Measurements from ENCODE around the gene STN1.

Gene STN1

DNA sequence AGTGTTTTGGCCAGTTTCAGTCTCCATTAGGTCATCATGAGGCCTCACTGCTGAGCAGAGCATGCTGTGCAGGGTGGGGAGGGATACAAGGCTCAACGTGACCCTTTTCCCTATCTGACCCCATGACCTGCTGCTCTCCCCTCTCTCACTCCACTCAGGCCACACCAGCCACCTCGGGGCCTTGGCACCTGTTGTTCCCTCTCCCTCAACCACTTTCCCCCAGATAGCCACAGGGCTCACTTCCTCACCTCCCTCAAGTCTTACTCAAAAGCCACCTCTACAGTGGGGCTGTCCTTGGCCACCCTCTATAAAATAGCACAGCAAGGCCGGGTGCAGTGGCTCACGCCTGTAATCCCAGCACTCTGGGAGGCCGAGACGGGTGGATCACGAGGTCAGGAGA, 76.5 kb downstream of the STN1 start:
- H3K36me3 Mint-ChIP-seq (ENCODE audit: low read depth): no peaks in the 10 kb centered on the region
- H3K9me3 Mint-ChIP-seq: no peaks in the 10 kb centered on the region
- no peaks in the 10 kb centered on the region for H3K27me3 Mint-ChIP-seq
- no peak overlapping the region for H3K4me3 Mint-ChIP-seq
- no peak overlapping the region for H3K27ac Mint-ChIP-seq
- H3K4me1 Mint-ChIP-seq (ENCODE audit: low read depth): peaks cover 13% of the 10 kb centered on the region

DNA sequence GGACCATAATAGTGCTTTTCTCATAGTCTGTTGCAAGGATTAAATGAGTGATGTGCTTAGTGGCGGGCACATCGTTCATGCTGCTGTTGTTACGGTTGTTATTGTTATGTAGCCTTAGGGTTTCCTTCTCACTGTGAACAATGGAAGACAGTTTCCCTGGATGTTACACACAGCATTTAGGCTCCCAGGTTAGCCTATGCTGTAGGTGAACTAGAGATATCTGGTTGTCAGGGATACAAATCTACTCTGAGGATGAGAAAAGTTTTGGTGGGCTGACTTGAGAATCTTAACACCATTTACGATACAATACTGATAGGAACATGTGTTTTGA, 77.3 kb downstream of the STN1 start:
- Mint-ChIP-seq H3K27ac (no peak overlapping the region), H3K36me3 (ENCODE audit: low read depth) (no peaks in the 10 kb centered on the region), H3K4me1 (ENCODE audit: low read depth) (peaks cover 5% of the 10 kb centered on the region), H3K4me3 (no peak overlapping the region), H3K27me3 (no peaks in the 10 kb centered on the region), H3K9me3 (no peaks in the 10 kb centered on the region)

DNA sequence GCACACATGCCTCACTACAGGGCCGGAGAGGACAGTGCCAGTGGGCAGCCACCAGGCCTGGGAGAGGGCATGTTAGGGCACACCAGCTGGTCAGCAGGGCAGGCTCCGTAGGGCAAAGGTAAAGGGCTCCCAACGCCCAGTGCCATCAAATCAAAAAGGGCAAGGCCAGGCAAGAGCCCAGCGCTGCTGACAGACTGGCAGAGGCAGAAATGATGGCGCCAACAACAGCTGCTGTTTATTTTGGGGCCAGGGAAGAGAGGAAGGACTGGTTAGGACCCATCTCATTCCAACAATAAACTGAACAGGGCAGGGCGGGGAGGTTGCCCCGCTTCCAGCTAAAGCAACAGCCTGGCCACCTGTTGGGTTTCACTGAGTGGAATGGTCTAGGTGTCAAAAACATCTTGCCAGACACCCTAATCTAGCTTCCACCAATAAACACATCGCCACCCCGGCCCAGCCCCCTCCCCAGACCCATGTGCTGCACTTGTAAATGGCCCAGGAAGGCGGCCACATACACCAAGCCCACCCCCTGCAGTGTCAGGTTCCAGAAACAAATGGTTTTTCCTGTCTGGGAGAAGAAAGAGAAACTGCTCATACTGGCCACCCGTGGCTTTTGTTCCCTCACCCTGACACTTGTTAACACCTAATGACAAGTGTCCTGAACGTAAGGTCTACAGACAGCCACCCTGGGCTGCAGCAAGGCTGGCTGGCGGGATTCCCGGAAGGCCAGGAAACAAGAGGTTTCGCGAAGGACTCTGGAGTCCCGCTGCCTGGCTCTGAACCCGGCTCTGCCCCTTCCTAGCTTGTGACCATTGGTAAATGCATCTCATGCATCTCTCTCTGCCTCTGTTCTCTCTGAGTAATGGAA, 77.9 kb downstream of the STN1 start:
- Mint-ChIP-seq H3K4me3 (no peak overlapping the region), H3K9me3 (no peaks in the 10 kb centered on the region), H3K4me1 (ENCODE audit: low read depth) (no peaks in the 10 kb centered on the region)

DNA sequence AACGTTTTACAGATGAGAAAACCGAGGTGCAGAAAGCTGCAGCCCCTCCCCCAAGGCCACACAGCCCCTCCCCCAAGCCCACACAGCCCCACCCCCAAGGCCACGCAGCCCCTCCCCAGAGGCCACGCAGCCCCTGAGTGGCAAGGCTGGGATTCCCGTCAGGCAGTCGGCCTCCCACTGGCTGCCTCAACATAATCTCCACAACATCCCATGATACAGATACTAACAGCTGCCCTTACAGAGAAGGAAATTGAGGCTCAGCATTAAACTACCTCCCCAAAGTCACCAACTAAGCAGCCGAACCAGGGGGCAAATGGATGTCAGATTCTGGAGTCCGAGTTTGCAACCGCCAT, 78.5 kb downstream of the STN1 start:
- Mint-ChIP-seq H3K4me1 (ENCODE audit: low read depth) (no peaks in the 10 kb centered on the region), H3K36me3 (ENCODE audit: low read depth) (no peaks in the 10 kb centered on the region), H3K4me3 (no peak overlapping the region), H3K27ac (no peak overlapping the region), H3K9me3 (no peaks in the 10 kb centered on the region), H3K27me3 (no peaks in the 10 kb centered on the region)

More for the DNA sequence above, 77.9 kb downstream of the STN1 start:
- no peaks in the 10 kb centered on the region for H3K27me3 Mint-ChIP-seq
- H3K36me3 Mint-ChIP-seq (ENCODE audit: low read depth): no peaks in the 10 kb centered on the region
- H3K27ac Mint-ChIP-seq: no peak overlapping the region

DNA sequence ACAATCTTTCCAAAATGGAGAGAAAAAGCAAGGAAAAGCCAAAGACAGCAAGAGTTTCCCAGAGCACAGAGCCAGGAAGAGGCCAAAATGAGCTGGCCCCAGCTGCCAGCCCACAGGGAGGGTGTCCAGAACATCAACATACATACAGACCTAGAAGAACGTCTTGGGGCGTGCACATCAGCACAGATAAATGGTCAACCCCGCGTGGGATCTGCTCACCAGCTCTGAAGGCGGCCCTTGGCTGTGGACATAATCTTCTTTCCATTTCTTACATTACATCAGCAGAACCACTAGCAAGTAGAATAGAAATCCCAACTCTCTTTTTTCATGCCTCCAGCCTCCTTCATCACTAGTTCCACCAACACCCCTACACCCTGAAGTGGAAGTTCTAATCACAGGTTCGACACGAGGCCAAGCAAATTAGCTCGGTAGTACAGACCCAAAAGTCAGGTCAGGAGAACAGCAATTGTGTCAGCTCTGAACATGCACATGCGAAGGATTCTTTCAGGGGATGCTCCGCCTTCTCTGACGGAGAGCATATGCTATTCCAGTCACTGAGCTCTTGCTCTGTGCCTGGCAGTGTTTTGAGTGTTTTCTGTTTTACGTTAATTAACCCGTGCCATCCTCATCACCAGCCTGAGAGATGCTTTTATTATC, 79.0 kb downstream of the STN1 start:
- H3K27me3 Mint-ChIP-seq: no peaks in the 10 kb centered on the region

DNA sequence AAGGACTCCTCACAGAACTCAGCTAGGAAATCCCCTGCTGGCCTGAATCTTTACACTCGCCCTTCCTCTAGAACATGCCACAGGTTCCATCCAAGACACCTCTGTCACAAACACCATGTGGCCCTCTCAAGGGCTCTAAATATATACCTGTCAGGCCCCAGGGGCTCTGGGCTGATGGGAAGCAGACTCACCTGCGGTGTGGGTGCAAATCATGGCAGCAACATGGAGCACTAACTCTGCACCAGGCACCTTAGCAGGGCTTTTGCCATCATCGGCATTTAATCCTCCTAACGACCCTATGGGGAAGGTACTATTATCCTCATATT, 80.0 kb downstream of the STN1 start:
- no peak overlapping the region for H3K4me3 Mint-ChIP-seq
- H3K27me3 Mint-ChIP-seq: no peaks in the 10 kb centered on the region
- H3K9me3 Mint-ChIP-seq: peaks cover 2% of the 10 kb centered on the region
- H3K36me3 Mint-ChIP-seq (ENCODE audit: low read depth): no peaks in the 10 kb centered on the region
- no peaks in the 10 kb centered on the region for H3K4me1 Mint-ChIP-seq (ENCODE audit: low read depth)
- no peak overlapping the region for H3K27ac Mint-ChIP-seq

More for the DNA sequence above, 79.0 kb downstream of the STN1 start:
- Mint-ChIP-seq H3K4me3 (no peak overlapping the region), H3K4me1 (ENCODE audit: low read depth) (no peaks in the 10 kb centered on the region), H3K9me3 (no peaks in the 10 kb centered on the region), H3K27ac (no peak overlapping the region), H3K36me3 (ENCODE audit: low read depth) (no peaks in the 10 kb centered on the region)

DNA sequence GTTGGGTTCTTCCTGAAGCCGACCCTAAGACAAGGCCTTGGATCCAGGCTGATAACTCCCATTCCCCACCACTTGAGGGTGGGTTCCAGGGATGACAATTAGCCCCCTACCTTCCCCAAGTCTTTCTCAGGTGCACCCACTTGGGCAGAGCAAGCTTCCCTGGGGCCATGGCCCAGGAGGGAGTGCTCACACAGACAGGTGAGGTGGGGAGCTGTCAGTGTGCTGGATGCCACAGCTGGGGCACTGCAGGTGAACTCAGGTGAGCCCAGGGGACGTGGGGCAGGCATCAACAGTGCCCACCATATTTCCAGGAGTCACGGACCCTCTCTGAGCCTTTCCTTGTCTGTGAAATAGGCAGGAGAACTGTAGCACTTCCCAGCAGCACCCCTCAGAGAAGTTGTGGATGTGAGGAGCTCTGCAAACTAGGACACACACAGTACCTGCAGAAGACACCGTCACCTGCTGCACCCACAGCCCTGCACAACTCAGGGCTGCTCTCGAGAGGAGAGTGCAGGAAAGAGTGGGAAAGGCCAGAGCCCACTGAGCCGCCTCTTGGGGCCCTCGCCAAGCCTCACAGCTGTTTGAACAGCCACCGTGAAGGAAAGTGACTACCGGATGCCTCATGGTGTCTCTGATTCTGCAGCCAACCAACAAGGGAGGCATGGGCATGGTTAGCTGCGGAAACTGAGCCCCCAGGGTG, 80.5 kb downstream of the STN1 start:
- no peak overlapping the region for H3K4me3 Mint-ChIP-seq
- H3K27me3 Mint-ChIP-seq: no peaks in the 10 kb centered on the region
- peaks cover 2% of the 10 kb centered on the region for H3K9me3 Mint-ChIP-seq
- no peaks in the 10 kb centered on the region for H3K4me1 Mint-ChIP-seq (ENCODE audit: low read depth)
- H3K36me3 Mint-ChIP-seq (ENCODE audit: low read depth): no peaks in the 10 kb centered on the region
- no peak overlapping the region for H3K27ac Mint-ChIP-seq

DNA sequence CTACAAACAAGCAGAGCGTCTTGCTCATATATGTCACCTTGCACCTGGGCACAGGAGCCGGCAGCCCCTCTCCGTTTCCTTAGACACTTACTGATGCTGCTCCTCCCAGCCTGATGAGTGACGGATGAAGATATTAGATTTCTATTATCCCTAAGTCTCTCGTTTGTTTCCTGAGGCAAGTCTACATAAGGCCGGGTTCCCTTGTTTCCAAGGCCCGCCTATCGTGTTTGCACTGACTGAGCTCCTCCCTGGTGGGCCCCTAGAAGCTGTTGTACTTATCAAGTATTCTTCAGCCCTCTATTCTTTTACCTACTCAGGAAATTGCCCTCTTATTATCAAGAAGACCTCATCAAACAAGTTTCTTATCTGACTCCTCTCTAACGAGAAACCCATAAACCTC, 81.1 kb downstream of the STN1 start:
- peaks cover 2% of the 10 kb centered on the region for H3K9me3 Mint-ChIP-seq
- no peaks in the 10 kb centered on the region for H3K27me3 Mint-ChIP-seq
- no peaks in the 10 kb centered on the region for H3K36me3 Mint-ChIP-seq (ENCODE audit: low read depth)
- no peak overlapping the region for H3K4me3 Mint-ChIP-seq
- no peak overlapping the region for H3K27ac Mint-ChIP-seq
- H3K4me1 Mint-ChIP-seq (ENCODE audit: low read depth): no peaks in the 10 kb centered on the region

DNA sequence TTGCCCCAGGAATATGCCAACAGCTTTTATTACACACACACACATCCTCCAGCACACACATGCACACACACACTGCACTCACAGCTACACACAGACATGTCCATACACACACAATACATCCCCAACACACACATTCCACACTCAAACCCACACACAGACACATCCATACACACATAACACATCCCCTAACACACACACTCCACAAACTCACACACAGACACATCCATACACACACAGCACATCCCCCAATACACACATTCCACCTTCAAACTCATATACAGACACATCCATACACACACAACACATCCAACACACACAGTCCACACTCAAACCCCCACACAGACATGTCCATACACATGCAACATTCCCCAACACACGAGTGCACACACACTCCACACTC, 81.7 kb downstream of the STN1 start:
- no peaks in the 10 kb centered on the region for H3K4me1 Mint-ChIP-seq (ENCODE audit: low read depth)
- no peaks in the 10 kb centered on the region for H3K27me3 Mint-ChIP-seq
- no peaks in the 10 kb centered on the region for H3K36me3 Mint-ChIP-seq (ENCODE audit: low read depth)
- H3K27ac Mint-ChIP-seq: no peak overlapping the region
- H3K4me3 Mint-ChIP-seq: no peak overlapping the region
- H3K9me3 Mint-ChIP-seq: peaks cover 2% of the 10 kb centered on the region

DNA sequence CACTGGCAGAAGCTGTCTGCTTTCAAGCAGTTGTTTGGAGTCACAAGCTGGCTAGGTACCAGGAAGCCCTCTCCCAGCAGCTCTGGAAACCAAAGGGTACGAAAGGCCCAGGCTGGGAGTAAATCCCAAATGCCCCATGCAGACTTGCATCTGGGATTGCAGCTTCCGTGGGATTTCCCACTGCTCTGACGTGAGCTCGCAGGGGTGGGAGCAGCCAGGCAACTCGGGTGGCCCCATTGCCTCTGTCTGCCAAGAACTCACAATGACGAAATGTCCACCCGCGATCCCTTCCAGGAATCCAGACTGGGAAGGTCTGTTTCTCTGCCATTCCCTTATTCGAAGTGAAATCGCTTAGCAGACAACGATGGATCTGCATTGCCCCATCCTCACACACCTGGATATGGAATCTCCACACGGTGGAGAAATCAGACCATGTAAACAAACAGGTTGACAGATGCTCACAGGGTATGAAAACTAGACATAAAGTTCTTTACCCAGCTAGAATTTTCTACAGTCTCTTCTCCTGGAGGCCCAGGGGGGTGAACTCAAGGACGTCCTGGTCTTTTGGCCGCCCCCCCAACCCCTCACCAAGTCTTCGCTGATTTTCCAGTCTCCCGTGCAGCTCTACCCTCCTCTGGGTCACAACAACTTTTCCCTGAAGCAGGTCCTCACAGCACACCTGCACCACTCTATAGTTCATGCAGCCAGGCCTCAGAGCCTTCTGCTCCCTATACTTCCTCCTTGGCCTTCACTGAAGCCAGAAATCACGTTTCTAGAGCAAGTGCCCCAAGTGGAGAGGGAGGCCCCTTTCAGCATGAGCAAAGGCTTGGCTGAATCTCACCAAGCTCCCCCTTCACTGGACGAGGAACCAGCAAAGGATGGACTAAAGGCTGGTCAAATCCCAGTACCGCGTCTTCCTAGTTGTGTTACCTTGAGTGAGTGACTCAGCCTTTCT, 82.6 kb downstream of the STN1 start:
- Mint-ChIP-seq H3K4me1 (ENCODE audit: low read depth) (no peaks in the 10 kb centered on the region), H3K27me3 (no peaks in the 10 kb centered on the region), H3K4me3 (no peak overlapping the region), H3K36me3 (ENCODE audit: low read depth) (no peaks in the 10 kb centered on the region), H3K9me3 (peaks cover 2% of the 10 kb centered on the region), H3K27ac (no peak overlapping the region)

DNA sequence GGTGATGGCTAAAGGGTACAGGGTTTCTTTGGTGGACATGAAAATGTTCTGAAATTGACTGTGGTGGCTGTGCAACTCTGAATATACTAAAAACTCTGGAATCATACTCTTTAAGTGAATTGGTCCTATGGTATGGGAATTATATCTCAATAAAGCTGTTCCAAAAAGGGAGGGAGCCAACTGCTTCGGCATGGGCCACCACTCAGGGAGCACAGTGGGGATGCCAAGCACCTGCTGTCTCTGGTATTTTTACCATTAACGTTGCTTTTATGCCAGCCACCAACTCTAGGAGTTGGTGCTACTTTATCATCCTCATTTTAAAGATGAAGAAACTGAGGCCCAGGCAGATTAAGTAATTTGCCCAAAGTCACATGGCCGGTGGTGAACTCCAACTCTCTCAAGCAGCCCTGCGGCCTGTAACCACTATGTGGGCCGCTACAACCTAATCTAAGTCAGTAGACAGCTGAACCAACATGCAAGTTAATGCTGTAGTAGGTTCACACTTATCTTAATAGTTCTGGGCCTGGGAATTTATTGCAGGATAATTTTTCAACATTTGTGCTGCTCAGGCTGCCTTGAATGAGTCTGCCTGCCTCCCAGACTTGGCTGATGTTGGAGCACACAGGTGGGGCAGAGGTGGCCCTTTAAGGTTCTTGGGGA, 83.4 kb downstream of the STN1 start:
- Mint-ChIP-seq H3K27ac (no peak overlapping the region), H3K4me3 (no peak overlapping the region), H3K4me1 (ENCODE audit: low read depth) (no peaks in the 10 kb centered on the region), H3K9me3 (peaks cover 2% of the 10 kb centered on the region), H3K27me3 (no peaks in the 10 kb centered on the region), H3K36me3 (ENCODE audit: low read depth) (no peaks in the 10 kb centered on the region)

DNA sequence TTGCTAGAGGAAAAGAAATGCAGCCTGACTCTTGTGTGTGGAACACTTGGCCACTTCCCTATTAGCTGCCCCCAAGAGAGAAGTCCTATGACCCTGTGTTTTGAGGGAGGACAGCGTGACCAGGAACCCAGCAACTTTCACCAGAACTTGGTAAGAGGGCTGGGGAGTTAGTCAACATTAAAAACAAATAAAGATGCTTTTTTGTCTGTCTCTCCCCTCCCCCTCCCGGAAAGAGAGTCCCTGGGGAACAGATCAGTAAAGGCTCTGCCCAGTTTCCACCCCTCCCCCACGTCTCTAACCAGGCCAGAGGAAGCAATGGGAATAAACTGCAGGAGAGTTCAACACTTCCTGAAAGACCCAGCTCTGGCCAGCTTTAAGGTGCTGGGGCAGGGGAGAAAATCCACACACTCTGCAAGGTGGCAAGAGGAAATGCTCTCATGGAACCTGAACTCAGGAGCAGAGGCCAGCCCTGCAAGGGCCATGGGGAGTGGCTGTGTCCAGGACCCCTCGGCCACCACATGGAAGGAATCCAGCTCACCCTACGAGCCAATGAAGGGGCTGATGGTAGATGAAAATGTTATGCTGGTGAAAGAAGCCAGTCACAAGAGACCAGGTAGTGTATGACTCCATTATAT, 84.1 kb downstream of the STN1 start:
- no peaks in the 10 kb centered on the region for H3K36me3 Mint-ChIP-seq (ENCODE audit: low read depth)
- H3K27me3 Mint-ChIP-seq: no peaks in the 10 kb centered on the region
- H3K27ac Mint-ChIP-seq: no peak overlapping the region
- no peak overlapping the region for H3K4me3 Mint-ChIP-seq
- H3K4me1 Mint-ChIP-seq (ENCODE audit: low read depth): no peaks in the 10 kb centered on the region
- H3K9me3 Mint-ChIP-seq: peaks cover 2% of the 10 kb centered on the region

DNA sequence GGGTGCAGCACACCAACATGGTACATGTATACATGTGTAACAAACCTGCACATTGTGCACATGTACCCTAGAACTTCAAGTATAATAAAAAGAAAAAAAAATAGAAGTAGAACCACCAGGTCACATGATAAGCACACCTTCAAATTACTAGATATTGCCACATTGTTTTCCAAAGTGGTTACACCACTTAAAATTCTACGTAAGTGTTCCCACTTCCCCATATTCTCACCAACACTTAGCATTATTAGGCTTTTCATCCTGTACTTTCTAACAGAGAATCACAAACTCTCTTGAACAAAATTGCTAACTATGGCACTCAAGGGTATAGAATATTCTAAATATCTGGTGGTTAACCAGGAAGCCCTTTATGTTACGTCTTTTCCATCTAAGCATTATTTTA, 85.2 kb downstream of the STN1 start:
- Mint-ChIP-seq H3K4me3 (no peak overlapping the region), H3K36me3 (ENCODE audit: low read depth) (no peaks in the 10 kb centered on the region)

More for the DNA sequence above, 85.2 kb downstream of the STN1 start:
- Mint-ChIP-seq H3K4me1 (ENCODE audit: low read depth) (no peaks in the 10 kb centered on the region), H3K27ac (no peak overlapping the region), H3K27me3 (no peaks in the 10 kb centered on the region), H3K9me3 (peaks cover 2% of the 10 kb centered on the region)

Data from stimulated activated naive CD8-positive, alpha-beta T cell treated with anti-CD3 and anti-CD28 coated beads, Interleukin-15, Interleukin-2, amounts not matched to agents 100 ng/mL and 50 ng/mL, for 24 hours (primary cell).